Measurements from ENCODE around the gene CYP1A2.
A peak's percentile ranks its signal among the peaks of the same experiment; 100 is the strongest.
"Not testable (repeated sequence)": the region's sequence is repeated elsewhere in the genome, so short reads cannot be mapped to it uniquely, and the experiment has no call there.

The CYP1A2 gene

GRCh38 chr15:74748322-74748946, at the start of gene CYP1A2:
TSS of gene CYP1A2 (plus strand) at chr15:74748845. CDS start at chr15:74749739, 894 bp downstream.
- no peak for DNase-seq (ENCODE audit: low spot score)

GRCh38 chr15:74709011-74709410, 39.6 kb upstream of the CYP1A2 start:
- no peak for DNase-seq (ENCODE audit: low spot score)

GRCh38 chr15:74709892-74710291, 38.8 kb upstream of the CYP1A2 start:
- DNase-seq (ENCODE audit: low spot score), result no peak

- DNase-seq (ENCODE audit: low spot score), result no peak
Measured at GRCh38 chr15:74710319-74711094, 38.1 kb upstream of the CYP1A2 start.

- no peak for DNase-seq (ENCODE audit: low spot score)
Measured at GRCh38 chr15:74712311-74712710, 36.3 kb upstream of the CYP1A2 start.

GRCh38 chr15:74716651-74717050, 32.0 kb upstream of the CYP1A2 start:
- DNase-seq (ENCODE audit: low spot score), result no peak

- DNase-seq (ENCODE audit: low spot score), result no peak
Measured at GRCh38 chr15:74722591-74722990, 26.1 kb upstream of the CYP1A2 start.

- DNase-seq (ENCODE audit: low spot score), result no peak
Measured at GRCh38 chr15:74723187-74723586, 25.5 kb upstream of the CYP1A2 start.

- DNase-seq (ENCODE audit: low spot score), result peak; percentile 5
Measured at GRCh38 chr15:74723754-74724334, 24.8 kb upstream of the CYP1A2 start.

GRCh38 chr15:74724570-74725224, 23.9 kb upstream of the CYP1A2 start:
- DNase-seq (ENCODE audit: low spot score), result no peak

GRCh38 chr15:74725225-74725774, 23.3 kb upstream of the CYP1A2 start, which contains the start of gene CYP1A1:
TSS of gene CYP1A1 (minus strand) at chr15:74725528. CDS start at chr15:74723097, 2,431 bp downstream.
- DNase-seq (ENCODE audit: low spot score), result no peak

- peak; percentile 27 for DNase-seq (ENCODE audit: low spot score)
Measured at GRCh38 chr15:74725845-74726773, 22.5 kb upstream of the CYP1A2 start.

GRCh38 chr15:74726774-74727164, 21.9 kb upstream of the CYP1A2 start:
- DNase-seq (ENCODE audit: low spot score), result no peak

- no peak for DNase-seq (ENCODE audit: low spot score)
Measured at GRCh38 chr15:74727727-74728126, 20.9 kb upstream of the CYP1A2 start.

- DNase-seq (ENCODE audit: low spot score), result not testable (repeated sequence)
Measured at GRCh38 chr15:74728699-74729098, 19.9 kb upstream of the CYP1A2 start.

- DNase-seq (ENCODE audit: low spot score), result not testable (repeated sequence)
Measured at GRCh38 chr15:74729372-74729771, 19.3 kb upstream of the CYP1A2 start.

GRCh38 chr15:74730619-74731316, 17.9 kb upstream of the CYP1A2 start:
- no peak for DNase-seq (ENCODE audit: low spot score)

- DNase-seq (ENCODE audit: low spot score), result no peak
Measured at GRCh38 chr15:74732846-74733245, 15.8 kb upstream of the CYP1A2 start.

GRCh38 chr15:74733269-74733668, 15.4 kb upstream of the CYP1A2 start:
- DNase-seq (ENCODE audit: low spot score), result no peak

- DNase-seq (ENCODE audit: low spot score), result no peak
Measured at GRCh38 chr15:74735305-74735704, 13.3 kb upstream of the CYP1A2 start.

Measured in CD4-positive, alpha-beta T cell treated with Interleukin-6 at 100 ng/mL for 8 hours (primary cell).